HG02943 (cell line): Measurements from ENCODE around the gene CLASP1.
"Not testable (repeated sequence)": the region's sequence is repeated elsewhere in the genome, so short reads cannot be mapped to it uniquely, and the experiment has no call there.

Experiments used
- ATAC-seq: cut with Tn5 transposase; IDR thresholded peaks from one replicate; pipeline ENCODE4 v1.9.1; 2021; ENCODE audit warnings: mild to moderate bottlenecking, low read depth, moderate library complexity; ENCODE audit not compliant: unreplicated experiment

CLASP1 gene

GRCh38 chr2:121483846-121484245, 165.4 kb downstream of the CLASP1 start:
- ATAC-seq, result no peak

GRCh38 chr2:121483021-121483420, 166.2 kb downstream of the CLASP1 start:
- no peak for ATAC-seq

GRCh38 chr2:121480826-121481225, 168.4 kb downstream of the CLASP1 start:
- no peak for ATAC-seq

DNA sequence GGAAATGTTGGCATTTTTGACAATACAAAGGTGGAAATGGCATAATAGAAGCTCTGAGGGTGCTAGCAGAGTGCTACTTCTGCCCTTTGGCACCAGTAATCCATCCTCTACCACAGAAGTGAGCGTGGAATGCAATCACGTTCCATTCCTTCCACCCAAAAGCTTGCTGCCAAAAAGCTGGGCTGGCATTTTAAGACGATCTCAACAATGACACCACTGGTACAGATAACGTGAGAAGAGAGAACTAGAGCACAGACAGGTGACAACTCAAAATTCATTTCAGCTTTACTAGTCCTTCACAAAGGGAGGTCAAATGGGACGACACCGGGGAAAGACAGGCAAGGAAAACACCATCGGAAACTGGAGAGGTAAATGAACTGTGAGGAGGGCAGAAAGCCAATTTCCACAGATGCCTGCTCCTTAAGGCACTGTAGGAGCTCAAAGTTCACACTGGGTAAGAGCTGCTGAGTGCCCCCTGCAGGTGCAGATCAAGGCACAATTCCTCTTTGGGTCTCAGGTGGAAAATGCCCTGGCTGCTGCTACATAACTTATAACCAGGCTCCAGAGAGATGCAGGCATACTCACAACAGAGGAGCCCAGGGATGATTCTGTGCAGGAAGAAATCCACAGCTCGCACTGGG, 169.3 kb downstream of the CLASP1 start:
- ATAC-seq, result no peak

DNA sequence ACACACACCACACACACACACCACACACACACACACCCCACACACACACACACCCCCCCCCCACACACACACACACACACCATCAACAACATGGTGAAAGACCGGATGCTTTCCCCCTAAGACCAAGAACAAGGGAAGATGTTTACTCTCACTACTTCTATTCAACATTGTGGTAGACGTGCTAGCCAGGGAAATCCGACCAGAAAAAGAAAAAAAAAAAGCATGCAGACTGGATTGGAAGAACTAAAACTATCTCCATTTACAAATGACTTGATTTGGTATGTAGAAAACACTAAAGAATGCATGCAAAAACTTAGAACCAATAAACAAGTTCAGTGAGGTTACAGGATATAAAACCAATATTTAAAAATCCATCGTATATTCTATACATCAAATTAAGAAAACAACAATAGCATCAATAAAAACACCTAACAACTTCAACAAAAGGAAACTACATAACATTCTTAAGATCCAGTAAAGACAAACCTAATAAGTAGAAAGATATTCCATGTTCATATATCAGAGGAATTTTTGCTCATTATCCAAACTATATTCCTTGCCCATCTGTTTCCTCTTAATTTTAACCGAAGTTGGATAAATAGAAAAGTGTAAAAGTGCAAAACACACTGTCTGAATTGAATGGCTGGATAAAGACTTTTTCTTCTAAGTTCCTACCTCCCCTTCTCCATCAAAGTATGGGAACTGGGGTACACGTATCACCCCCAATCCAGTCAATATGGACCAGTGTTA, 170.1 kb downstream of the CLASP1 start:
- no peak for ATAC-seq

GRCh38 chr2:121478358-121478995, 170.8 kb downstream of the CLASP1 start:
- ATAC-seq, result not testable (repeated sequence)

DNA sequence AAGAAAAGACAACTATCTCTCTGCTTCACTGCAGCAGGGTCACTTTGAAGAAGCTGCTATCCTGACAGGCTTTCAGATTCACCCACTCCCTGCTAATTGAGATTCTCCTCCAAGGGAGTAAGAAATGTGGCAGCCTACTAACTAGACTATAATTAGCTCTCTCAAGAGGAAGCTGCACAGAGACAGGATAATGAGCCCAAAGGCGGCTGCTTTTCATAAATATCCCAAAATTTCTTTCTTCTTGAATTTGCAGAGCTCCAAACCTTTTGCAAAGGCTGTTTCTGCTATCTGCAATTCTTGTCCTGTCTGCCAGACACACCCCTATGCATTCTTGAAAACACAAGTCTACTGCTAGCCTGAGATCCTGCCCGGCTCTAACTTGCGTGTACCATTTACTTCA, 172.6 kb downstream of the CLASP1 start:
- ATAC-seq, result no peak

GRCh38 chr2:121475811-121476571, 173.3 kb downstream of the CLASP1 start:
- ATAC-seq, result no peak

DNA sequence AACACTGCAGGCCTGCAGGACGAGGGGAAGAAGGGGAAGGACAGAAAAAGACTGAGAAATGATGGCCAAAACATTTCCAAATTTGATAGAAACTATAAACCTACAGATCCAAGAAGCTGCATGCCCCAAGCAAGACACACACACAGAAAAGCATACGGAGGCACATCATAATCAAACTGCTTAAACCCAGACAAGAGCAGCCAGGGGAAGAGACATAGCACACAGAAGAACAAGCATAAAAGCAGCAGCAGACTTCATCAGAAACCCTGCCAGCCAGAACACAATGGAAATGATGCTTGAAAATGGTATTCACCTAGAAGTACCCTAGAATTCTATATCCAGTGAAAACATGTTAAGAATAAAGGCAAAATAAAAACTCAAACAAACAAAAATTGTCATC, 175.8 kb downstream of the CLASP1 start:
- no peak for ATAC-seq

GRCh38 chr2:121472470-121472993, 176.7 kb downstream of the CLASP1 start:
- ATAC-seq, result no peak

DNA sequence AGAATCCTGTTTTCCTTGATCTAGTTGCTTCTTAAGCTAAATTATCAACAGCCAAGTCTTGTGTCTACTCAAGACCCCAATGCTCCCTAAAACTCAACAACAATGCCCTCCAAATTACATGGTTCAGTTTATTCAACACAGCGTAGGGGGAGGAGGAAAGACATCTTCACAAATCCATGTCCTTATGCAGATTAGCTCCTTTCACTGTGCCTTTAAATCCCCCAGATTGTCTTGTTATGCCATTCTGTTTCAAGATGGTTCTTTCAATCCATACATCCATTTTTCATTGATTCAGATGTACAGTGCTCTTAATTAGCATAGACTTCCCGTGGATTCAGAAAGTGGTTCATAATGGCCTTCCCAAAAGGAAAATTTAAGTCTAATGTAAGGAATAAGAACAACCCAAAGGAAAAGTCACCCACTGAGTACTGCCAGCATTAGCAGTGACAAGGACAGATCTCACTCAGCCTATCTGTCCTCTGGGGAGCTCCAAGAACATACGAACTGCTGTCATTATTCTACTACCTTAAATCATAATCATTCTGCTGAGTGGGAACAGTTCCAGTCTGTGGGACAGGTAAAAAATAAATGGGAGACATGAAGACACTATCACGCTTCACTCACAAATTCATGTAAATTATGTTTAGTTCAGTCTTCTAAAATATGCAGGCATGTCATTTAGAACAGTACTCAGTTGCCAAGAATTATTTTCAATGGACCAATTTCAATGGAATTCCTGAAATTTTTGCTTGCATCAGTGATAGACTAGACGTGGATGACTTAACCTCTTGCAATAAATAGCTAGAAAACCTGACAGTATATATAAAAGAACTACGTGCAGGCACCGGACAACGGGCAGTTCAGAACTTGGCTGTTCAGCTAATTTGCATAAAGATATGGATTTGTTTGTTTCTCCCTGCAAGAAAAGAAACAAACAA, 177.5 kb downstream of the CLASP1 start:
- ATAC-seq, result no peak

GRCh38 chr2:121470917-121471316, 178.3 kb downstream of the CLASP1 start:
- ATAC-seq, result no peak

DNA sequence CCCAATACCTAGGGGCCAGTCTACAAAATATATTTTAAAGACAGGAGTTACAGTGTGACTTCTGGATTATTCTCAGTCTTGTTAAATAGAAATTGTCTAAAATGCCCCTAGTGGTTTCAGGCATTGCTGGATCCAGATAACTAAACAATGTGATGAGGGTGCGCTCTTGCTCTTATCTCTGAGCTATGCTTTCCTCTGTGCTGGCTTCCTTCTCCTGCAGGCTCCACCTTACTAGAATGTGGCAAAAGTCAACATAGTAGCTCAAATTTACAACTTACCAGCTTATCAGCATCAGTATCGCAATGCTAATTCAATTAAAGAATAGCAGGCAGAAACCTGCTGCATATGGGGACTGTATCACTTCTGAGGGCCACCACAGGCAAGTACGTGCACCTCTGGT, 179.9 kb downstream of the CLASP1 start:
- no peak for ATAC-seq

- no peak for ATAC-seq
Measured at GRCh38 chr2:121468936-121469335, 180.3 kb downstream of the CLASP1 start.

GRCh38 chr2:121459291-121459690, 190.0 kb downstream of the CLASP1 start:
- no peak for ATAC-seq

DNA sequence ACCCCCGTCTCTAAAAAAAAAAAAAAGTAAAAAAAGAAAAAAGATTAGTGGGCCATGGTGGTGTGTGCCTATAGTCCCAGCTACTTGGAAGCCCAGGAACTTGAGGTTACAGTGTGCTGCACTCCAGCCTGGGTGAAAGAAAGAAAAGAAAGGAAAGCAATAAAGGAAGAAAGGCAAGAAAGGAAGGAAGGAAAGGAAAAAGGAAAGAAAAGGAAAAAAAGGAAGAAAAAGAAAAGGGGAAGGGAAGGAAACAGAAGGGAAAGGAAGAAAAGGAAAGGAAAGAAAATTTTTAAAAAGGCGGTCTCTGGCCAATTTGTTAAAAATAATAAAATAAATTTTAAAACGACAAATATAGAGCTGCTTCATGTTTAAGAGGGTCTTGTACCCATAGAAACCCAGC, 192.9 kb downstream of the CLASP1 start:
- ATAC-seq, result no peak

DNA sequence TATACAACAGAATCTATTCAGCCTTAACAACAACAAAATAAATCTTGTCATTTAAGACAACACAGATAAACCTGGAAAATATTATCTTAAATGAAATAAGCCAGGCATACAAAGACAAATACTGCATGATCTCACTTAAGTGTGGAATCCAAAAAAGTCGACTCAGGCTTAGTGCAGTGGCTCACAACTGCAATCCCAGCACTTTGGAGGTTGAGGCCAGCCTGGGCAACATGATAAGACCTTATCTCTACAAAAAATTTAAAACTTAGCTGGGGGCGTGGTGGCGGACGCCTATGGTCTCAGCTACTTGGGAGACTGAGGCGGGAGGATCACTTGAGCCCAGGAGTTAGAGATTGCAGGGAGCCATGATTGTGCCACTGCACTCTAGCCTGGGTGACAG, 193.8 kb downstream of the CLASP1 start:
- no peak for ATAC-seq

- ATAC-seq, result no peak
Measured at GRCh38 chr2:121454549-121455090, 194.6 kb downstream of the CLASP1 start.

- ATAC-seq, result no peak
Measured at GRCh38 chr2:121451398-121451797, 197.9 kb downstream of the CLASP1 start.
